ENCODE results near the gene DAAM2.

GRCh38 chr6:39773782-39774181, 18.4 kb upstream of the DAAM2 start:
- TF ChIP-seq CTCF (conservative IDR thresholded peaks at IDR 0.05) = no peak
- no peak for TF ChIP-seq ZFX (IDR thresholded peaks at IDR 0.05)

All from C4-2B (cell line).